Lung microvascular endothelial cell (primary cell): ENCODE results near the gene ZC2HC1C. TPM values are rescaled to one million over a fixed set of nuclear protein-coding genes. Genes with fewer than 3 reads are reported as not detected.

Source experiments
- DNase-seq, 2 donors: peaks; one replicate each; pipeline versions ENCODE4 v3.0.0 to v3.0.0-alpha.2; 2010; ENCODE audit warnings: low read depth in 2 of 2
- total RNA-seq: library from RNA; depleted of rRNA; stranded (reverse); fragments of >200 nt; gene quantifications from 2 replicates; pipeline ENCODE4 v1.2.1, GENCODE V29; 2014

ZC2HC1C gene
- total RNA-seq, 1 donor from 2014 or later = 0.40 TPM

GRCh38 chr14:75094896-75095295 lies 25.5 kb downstream of the ZC2HC1C start:
- no peak for DNase-seq

- DNase-seq = no peak
Measured at GRCh38 chr14:75095690-75096089, 26.2 kb downstream of the ZC2HC1C start.

GRCh38 chr14:75096959-75097358 lies 27.5 kb downstream of the ZC2HC1C start:
- no peak for DNase-seq

GRCh38 chr14:75098212-75098611 lies 28.8 kb downstream of the ZC2HC1C start:
- DNase-seq = no peak

GRCh38 chr14:75098682-75099081 lies 29.2 kb downstream of the ZC2HC1C start:
- no peak for DNase-seq

GRCh38 chr14:75101491-75101890 lies 32.0 kb downstream of the ZC2HC1C start:
- DNase-seq = no peak

- DNase-seq = no peak
Measured at GRCh38 chr14:75107186-75107585, 37.7 kb downstream of the ZC2HC1C start.

- DNase-seq = no peak
Measured at GRCh38 chr14:75109877-75110276, 40.4 kb downstream of the ZC2HC1C start.

GRCh38 chr14:75113932-75114539 lies 44.6 kb downstream of the ZC2HC1C start:
- no peak for DNase-seq

- DNase-seq = peak in 1 of 2 donors; percentile 10
Measured at GRCh38 chr14:75119056-75119455, 49.6 kb downstream of the ZC2HC1C start.

- DNase-seq = no peak
Measured at GRCh38 chr14:75120541-75121291, 51.3 kb downstream of the ZC2HC1C start.

GRCh38 chr14:75121552-75121951 lies 52.1 kb downstream of the ZC2HC1C start:
- no peak for DNase-seq

GRCh38 chr14:75123991-75124390 lies 54.5 kb downstream of the ZC2HC1C start:
- DNase-seq = peak; percentile 67 to 97

- peak; percentile 26 to 77 for DNase-seq
Measured at GRCh38 chr14:75125617-75126016, 56.2 kb downstream of the ZC2HC1C start.

GRCh38 chr14:75126121-75126544 lies 56.7 kb downstream of the ZC2HC1C start:
- DNase-seq = peak in 1 of 2 donors; percentile 27

GRCh38 chr14:75126679-75127473 lies 57.4 kb downstream of the ZC2HC1C start, which contains the start of gene NEK9:
NEK9 (minus strand) TSS chr14:75127048; CDS start chr14:75126921, 127 bp downstream.
- DNase-seq = peak; percentile 79 to 83

- DNase-seq = peak in 1 of 2 donors; percentile 23
Measured at GRCh38 chr14:75127474-75127820, 58.0 kb downstream of the ZC2HC1C start.

GRCh38 chr14:75127903-75128595 lies 58.6 kb downstream of the ZC2HC1C start:
- DNase-seq = peak; percentile 59 to 82

GRCh38 chr14:75128596-75128990 lies 59.2 kb downstream of the ZC2HC1C start:
- DNase-seq = no peak
